GM12891 (cell line): ENCODE results near the gene ARRB1.

ENCODE experiments used
- POLR2A ChIP-seq: IDR thresholded peaks from 2 replicates; pipeline ENCODE4 v1.6.1; 2011; ENCODE audit warnings: low read depth, low read length, control low read depth
- POLR2AphosphoS5 ChIP-seq: IDR thresholded peaks from 2 replicates; pipeline ENCODE4 v1.6.1; 2011; ENCODE audit warnings: low read depth, low read length, control low read depth
- SPI1 ChIP-seq: IDR thresholded peaks from 2 replicates; pipeline ENCODE4 v1.6.1; 2011; ENCODE audit warnings: low read depth, low read length, control low read depth

DNA sequence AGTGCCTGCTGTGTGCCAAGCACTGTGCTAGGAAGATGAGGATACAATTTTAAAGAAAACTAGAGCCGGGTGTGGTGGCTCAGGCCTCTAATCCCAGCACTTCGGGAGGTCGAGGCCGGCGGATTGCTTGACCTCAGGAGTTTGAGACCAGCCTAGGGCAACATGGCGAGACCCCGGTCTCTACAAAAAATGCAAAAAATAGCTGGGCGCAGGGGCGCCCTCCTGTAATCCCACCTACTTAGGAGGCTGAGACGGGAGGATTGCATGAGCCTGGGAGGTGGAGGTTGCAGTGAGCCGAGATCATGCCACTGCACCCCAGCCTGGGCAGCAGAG lies 102.6 kb downstream of the ARRB1 start:
- no peak for TF ChIP-seq SPI1
- TF ChIP-seq POLR2A: no peak
- no peak for TF ChIP-seq POLR2AphosphoS5
